Liver (tissue), 9 donors: Measurements from ENCODE around the gene C16orf86. TPM values are rescaled to one million over a fixed set of nuclear protein-coding genes. Genes with fewer than 3 reads are reported as not detected.

Experiments used
- DNase-seq: peaks from one replicate; pipeline ENCODE4 v3.0.0-alpha.2; 2017; ENCODE audit warnings: low spot score
- H3K27ac ChIP-seq, 2 donors: one replicate each; pipeline ENCODE4 v1.7.0; 2013; ENCODE audit warnings: inconsistent platforms in 2 of 2, low read length in 2 of 2, control low read depth in 1 of 2, low read depth in 1 of 2, mild to moderate bottlenecking in 1 of 2
- H3K27me3 ChIP-seq, 4 donors: one replicate each; pipeline versions ENCODE4 v1.6.1 to v1.7.0; 2013; ENCODE audit warnings: low read length in 3 of 4, inconsistent platforms in 1 of 4, mild to moderate bottlenecking in 1 of 4, moderate library complexity in 1 of 4; ENCODE audit not compliant: control insufficient read depth in 4 of 4, insufficient read depth in 4 of 4
- H3K36me3 ChIP-seq, 4 donors: one replicate each; pipeline versions ENCODE4 v1.6.1 to v1.7.0; 2013; ENCODE audit warnings: low read length in 3 of 4, mild to moderate bottlenecking in 3 of 4, low read depth in 1 of 4, moderate library complexity in 1 of 4; ENCODE audit not compliant: control insufficient read depth in 4 of 4, insufficient read depth in 3 of 4
- H3K4me1 ChIP-seq, 4 donors: one replicate each; pipeline versions ENCODE4 v1.6.1 to v1.7.0; 2013; ENCODE audit warnings: low read length in 3 of 4, mild to moderate bottlenecking in 3 of 4, moderate library complexity in 1 of 4; ENCODE audit not compliant: control insufficient read depth in 4 of 4, insufficient read depth in 4 of 4
- H3K4me3 ChIP-seq, 3 donors: one replicate each; pipeline versions ENCODE4 v1.6.1 to v1.7.0; 2013; ENCODE audit warnings: low read length in 3 of 3, control low read depth in 1 of 3, low read depth in 1 of 3, mild to moderate bottlenecking in 1 of 3
- H3K9ac ChIP-seq, 2 donors: one replicate each; pipeline ENCODE4 v1.7.0; 2013; ENCODE audit warnings: low read length in 2 of 2, mild to moderate bottlenecking in 2 of 2, moderate library complexity in 2 of 2, control low read depth in 1 of 2, low read depth in 1 of 2
- H3K9me3 ChIP-seq, 4 donors: one replicate each; pipeline versions ENCODE4 v1.6.1 to v1.7.0; 2013; ENCODE audit warnings: low read length in 3 of 4; ENCODE audit not compliant: control insufficient read depth in 4 of 4
- CTCF ChIP-seq: fragments of 150-350 bp; IDR thresholded peaks from 2 replicates; pipeline ENCODE4 v1.5.1; 2017; ENCODE audit warnings: improper control_type of control experiment, low read depth, low read length; ENCODE audit not compliant: missing input control
- EGR1 ChIP-seq, 2 donors: IDR thresholded peaks; 2 replicates each; pipeline ENCODE4 v1.6.1; 2016 to 2018; ENCODE audit warnings: antibody characterized with exemption in 2 of 2, low read depth in 2 of 2
- FOXA1 ChIP-seq: IDR thresholded peaks from 2 replicates; pipeline ENCODE4 v1.6.1; 2016; ENCODE audit warnings: antibody characterized with exemption
- FOXA2 ChIP-seq: IDR thresholded peaks from 2 replicates; pipeline ENCODE4 v1.6.1; 2016; ENCODE audit warnings: antibody characterized with exemption
- GABPA ChIP-seq, 2 donors: IDR thresholded peaks in 1 of 2; conservative IDR thresholded peaks in 1 of 2; 2 replicates each; pipeline ENCODE4 v1.6.1; 2016; ENCODE audit warnings: antibody characterized with exemption in 2 of 2, mild to moderate bottlenecking in 1 of 2, moderate library complexity in 1 of 2
- HNF4A ChIP-seq, 2 donors: conservative IDR thresholded peaks; 2 replicates each; pipeline ENCODE4 v1.6.1; 2016; ENCODE audit warnings: antibody characterized with exemption in 2 of 2, mild to moderate bottlenecking in 2 of 2
- HNF4G ChIP-seq: IDR thresholded peaks from 2 replicates; pipeline ENCODE4 v1.6.1; 2016; ENCODE audit warnings: antibody characterized with exemption
- JUND ChIP-seq, 2 donors: IDR thresholded peaks; 2 replicates each; pipeline ENCODE4 v1.6.1; 2016; ENCODE audit warnings: antibody characterized with exemption in 2 of 2
- MAX ChIP-seq: IDR thresholded peaks from 2 replicates; pipeline ENCODE4 v1.6.1; 2016; ENCODE audit warnings: antibody characterized with exemption
- NR2F2 ChIP-seq: IDR thresholded peaks from 2 replicates; pipeline ENCODE4 v1.6.1; 2016; ENCODE audit warnings: antibody characterized with exemption
- RAD21 ChIP-seq, 2 donors: IDR thresholded peaks; 2 replicates each; pipeline ENCODE4 v1.6.1; 2016; ENCODE audit warnings: antibody characterized with exemption in 2 of 2, mild to moderate bottlenecking in 2 of 2
- REST ChIP-seq: IDR thresholded peaks from 2 replicates; pipeline ENCODE4 v1.6.1; 2016; ENCODE audit warnings: antibody characterized with exemption, mild to moderate bottlenecking
- RXRA ChIP-seq, 2 donors: IDR thresholded peaks; 2 replicates each; pipeline ENCODE4 v1.6.1; 2017 to 2018; ENCODE audit warnings: antibody characterized with exemption in 2 of 2, mild to moderate bottlenecking in 1 of 2
- SP1 ChIP-seq: IDR thresholded peaks from 2 replicates; pipeline ENCODE4 v1.6.1; 2018; ENCODE audit warnings: antibody characterized with exemption, mild to moderate bottlenecking
- TAF1 ChIP-seq: conservative IDR thresholded peaks from 2 replicates; pipeline ENCODE4 v1.6.1; 2016; ENCODE audit warnings: antibody characterized with exemption, mild to moderate bottlenecking
- YY1 ChIP-seq: IDR thresholded peaks from 2 replicates; pipeline ENCODE4 v1.6.1; 2016; ENCODE audit warnings: antibody characterized with exemption, mild to moderate bottlenecking
- ZBTB33 ChIP-seq: IDR thresholded peaks from 2 replicates; pipeline ENCODE4 v1.6.1; 2016; ENCODE audit warnings: antibody characterized with exemption
- WGBS: extraction: QIAGEN DNeasy Blood & Tissue Kit; methylation state at CpG from one replicate; pipeline ENCODE4 v1.1.7; 2013; 5-methylcytosine and 5-hydroxymethylcytosine counted together
- polyA plus RNA-seq, 2 donors: library from polyadenylated mRNA; stranded (reverse) in 1 of 2; unstranded in 1 of 2; fragments of 200-250 nt in 1 of 2; fragments of >200 nt in 1 of 2; fragmentation: Nextera tagmentation in 1 of 2; extraction: Ambion mirVana in 1 of 2; gene quantifications; one replicate each; pipeline versions ENCODE4 v1.2.1 to v1.2.3, GENCODE V29; 2013 to 2015
- total RNA-seq, 2 donors: library from RNA; depleted of rRNA; stranded (reverse); fragments of >200 nt; gene quantifications; one replicate each; pipeline ENCODE4 v1.2.3, GENCODE V29; 2014
- donor health status: healthy.
- donor health status: healthy.
- donor health status: healthy.
- donor health status: healthy.
- donor health status: healthy.

The C16orf86 gene
- total and polyA plus RNA-seq, 4 donors: 1.2 to 2.6 (median 2.1) TPM

- TF ChIP-seq RAD21 (IDR thresholded peaks at IDR 0.05): no peak
- no peak for TF ChIP-seq SP1
- TF ChIP-seq HNF4G: no peak
- TF ChIP-seq REST: no peak
- no peak for TF ChIP-seq GABPA (IDR thresholded peaks at IDR 0.05 in 1 of 2, conservative IDR thresholded peaks at IDR 0.05 in 1 of 2)
- TF ChIP-seq TAF1: no peak
- no peak for TF ChIP-seq EGR1 (IDR thresholded peaks at IDR 0.05; ENCODE audit: low read depth in 2 of 2)
- no peak for TF ChIP-seq ZBTB33
- no peak for TF ChIP-seq YY1
- TF ChIP-seq JUND (IDR thresholded peaks at IDR 0.05): no peak
- TF ChIP-seq CTCF: no peak
- no peak for TF ChIP-seq RXRA (IDR thresholded peaks at IDR 0.05)
- TF ChIP-seq HNF4A (conservative IDR thresholded peaks at IDR 0.05): no peak
- TF ChIP-seq FOXA2: no peak
- no peak for TF ChIP-seq FOXA1
- no peak for TF ChIP-seq MAX
- TF ChIP-seq NR2F2: no peak
- peaks cover 0 to 18% (median 8%) of the 10 kb centered on the region in 4 donors for H3K36me3 ChIP-seq
- peaks cover 10 to 34% (median 25%) of the 10 kb centered on the region in 4 donors for H3K4me1 ChIP-seq
- no peaks in the 10 kb centered on the region for H3K27me3 ChIP-seq
- no peaks in the 10 kb centered on the region for H3K9me3 ChIP-seq
- H3K27ac ChIP-seq: no peak overlapping the region
- no peak overlapping the region for H3K9ac ChIP-seq
- no peak overlapping the region for H3K4me3 ChIP-seq
- 92% methylated on average over 10 of the region's 10 CpGs for WGBS
- DNase-seq: no peak
Observed at GRCh38 chr16:67679935-67680897, 13.6 kb downstream of the C16orf86 start.
